Inferior parietal cortex (tissue), 1 donor: ENCODE measurements around the gene RBM34.
"Not testable (repeated sequence)": the region's sequence is repeated elsewhere in the genome, so short reads cannot be mapped to it uniquely, and the experiment has no call there.

Source experiments
- DNase-seq: peaks from one replicate; pipeline ENCODE4 v3.0.0-alpha.2; 2016; ENCODE audit errors: extremely low spot score

Gene RBM34

DNA sequence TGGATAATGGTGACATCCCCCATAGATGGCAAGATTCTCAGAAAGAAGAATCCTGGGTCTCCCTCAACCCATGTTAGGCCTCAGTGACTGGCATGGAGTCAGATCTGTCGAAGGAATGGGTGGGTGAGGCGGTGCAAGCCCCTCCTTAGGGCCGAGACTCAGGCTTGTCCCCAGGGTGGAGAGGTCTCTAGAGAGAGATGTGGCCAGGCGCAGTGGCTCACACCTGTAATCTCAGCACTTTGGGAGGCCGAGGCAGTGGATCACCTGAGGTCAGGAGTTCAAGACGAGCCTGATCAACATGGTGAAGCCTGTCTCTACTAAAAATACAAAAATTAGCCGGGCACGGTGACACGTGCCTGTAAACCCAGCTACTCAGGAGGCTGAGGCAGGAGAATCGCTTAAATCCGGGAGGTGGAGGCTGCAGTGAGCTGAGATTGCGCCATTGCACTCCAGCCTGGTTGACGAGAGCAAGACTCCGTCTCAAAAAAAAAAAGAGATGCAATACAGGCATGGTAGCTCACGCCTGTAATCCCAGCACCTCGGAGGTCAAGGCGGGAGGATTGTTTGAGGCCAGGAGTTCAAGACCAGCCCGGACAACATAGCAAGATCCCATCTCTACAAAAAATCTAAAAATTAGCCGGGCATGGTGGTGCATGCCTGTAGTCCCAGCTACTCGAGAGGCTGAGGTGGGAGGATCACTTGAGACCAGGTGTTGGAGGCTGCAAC is 69.6 kb downstream of the RBM34 start:
- not testable (repeated sequence) for DNase-seq

DNA sequence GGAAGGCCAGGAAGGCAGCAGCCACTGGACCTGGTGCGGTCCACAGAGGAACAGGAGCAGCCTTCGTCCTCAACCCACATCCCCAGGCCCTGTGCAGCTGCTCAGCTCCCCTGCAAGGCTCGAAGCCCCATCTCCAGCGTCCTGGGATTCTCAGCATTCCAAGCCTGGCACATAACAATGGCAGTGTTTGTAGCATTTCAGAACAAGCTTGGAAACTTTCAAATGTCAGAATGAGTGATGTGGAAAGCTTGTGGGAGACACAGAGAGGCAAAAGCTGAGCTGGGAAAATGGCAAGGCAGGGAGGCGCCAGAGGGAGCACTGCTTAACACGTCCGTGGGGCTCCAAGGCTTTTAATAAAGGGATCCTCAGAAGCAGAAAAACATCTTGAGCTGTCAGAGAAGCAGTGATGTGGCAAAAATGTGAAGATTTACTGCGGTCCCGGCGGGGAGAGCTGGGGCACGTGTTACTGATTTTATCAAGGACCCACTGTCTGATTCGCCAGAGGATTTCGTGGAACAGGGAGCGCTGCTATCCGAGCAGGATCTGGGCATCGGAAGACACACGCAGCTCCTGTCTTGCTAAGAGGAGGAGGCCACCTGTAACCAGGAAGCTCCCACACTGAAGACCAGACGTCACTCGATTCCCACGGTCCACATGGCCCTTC is 70.5 kb downstream of the RBM34 start:
- DNase-seq = no peak

DNA sequence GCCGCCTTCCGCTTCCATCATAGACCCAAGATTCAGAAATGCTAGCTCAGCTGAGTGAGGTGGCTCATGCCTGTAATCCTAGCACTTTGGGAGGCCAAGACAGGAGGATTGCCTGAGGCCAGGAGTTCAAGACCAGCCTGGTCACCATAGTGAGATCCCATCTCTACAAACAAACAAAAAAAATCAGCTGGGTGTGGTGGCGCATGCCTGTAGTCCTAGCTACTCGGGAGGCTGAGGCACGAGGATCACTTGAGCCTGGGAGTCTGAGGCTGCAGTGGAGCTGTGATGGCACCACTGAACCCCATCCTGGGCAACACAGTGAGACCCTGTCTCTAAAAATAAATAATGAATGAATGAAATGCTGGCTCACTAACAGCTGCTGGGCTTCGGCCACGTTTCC is 72.1 kb downstream of the RBM34 start:
- no peak for DNase-seq

DNA sequence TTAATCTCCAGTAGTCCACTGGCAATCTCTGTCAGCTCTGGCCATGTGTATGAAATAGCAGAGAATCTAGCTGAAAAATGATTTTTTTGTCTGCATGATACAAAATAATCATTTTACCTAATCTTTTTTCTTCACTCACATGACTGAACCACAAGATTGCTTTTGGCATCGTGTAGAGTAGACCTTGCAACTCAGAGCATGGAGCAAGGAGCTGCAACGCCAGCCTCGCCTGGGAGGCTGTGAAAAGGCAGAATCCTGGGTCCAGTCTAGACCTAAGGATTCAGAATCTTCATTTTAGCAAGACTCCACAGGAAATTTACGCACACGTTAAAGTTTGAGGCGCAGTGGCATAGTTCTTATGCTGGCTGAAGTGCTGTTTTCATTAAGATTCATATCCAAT is 72.6 kb downstream of the RBM34 start:
- DNase-seq = no peak

DNA sequence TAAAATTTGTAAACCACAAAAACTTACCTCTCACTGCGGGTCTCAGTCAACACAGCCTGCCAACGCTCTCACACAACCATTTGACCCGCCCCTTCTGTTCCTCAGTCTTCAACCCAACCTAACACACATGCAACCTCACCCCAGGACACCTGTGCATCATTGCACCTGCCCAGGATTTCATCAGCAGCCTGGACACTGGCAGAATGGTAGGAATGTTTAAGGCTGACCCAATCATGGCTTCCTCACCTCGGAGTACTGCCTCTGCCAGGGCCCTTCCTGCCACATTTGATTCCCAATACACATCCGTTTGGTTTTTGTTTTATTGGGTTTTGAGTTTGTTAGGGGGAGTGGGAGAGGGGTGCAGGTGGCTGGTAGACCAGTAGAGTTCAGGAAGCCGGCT is 73.1 kb downstream of the RBM34 start:
- DNase-seq = no peak

DNA sequence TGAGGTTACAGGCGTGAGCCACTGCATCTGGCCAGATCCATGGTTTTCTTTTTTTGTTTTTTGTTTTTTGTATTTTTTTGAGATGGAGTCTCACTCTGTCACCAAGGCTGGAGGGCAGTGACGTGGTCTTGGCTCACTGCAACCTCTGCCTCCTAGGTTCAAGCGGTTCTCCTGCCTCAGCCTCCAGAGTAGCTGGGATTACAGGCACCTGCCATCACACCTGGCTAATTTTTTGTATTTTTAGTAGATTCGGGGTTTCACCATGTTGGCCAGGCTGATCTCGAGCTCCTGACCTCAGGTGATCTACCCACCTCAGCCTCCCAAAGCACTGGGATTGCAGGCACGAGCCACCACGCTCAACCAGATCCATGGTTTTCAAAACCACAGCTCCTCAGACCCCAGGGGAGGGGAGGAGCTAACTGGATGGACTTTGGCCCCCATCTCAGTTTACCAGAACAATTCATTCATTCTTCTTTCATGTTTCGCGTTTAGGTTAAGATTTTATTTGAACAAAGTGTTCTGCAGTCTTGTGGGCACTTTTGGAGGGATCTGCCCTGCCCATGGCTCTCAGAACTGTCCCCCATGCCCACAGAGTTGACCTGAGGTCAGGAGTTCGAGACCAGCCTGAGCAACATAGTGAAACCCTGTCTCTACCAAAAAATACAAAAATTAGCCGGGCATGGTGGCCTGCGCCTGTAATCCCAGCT is 75.5 kb downstream of the RBM34 start:
- DNase-seq = not testable (repeated sequence)
